Astrocyte of the spinal cord (primary cell): ENCODE results near the gene CTLA4.

Experiments used
- DNase-seq: peaks from one replicate; pipeline ENCODE4 v3.0.0; 2011; ENCODE audit warnings: low read depth, low spot score
- H3K4me3 ChIP-seq: 2 replicates; pipeline ENCODE4 v1.5.1; 2011; ENCODE audit warnings: low read depth, mild to moderate bottlenecking, low read length, moderate library complexity
- CTCF ChIP-seq: IDR thresholded peaks from 2 replicates; pipeline ENCODE4 v1.5.1; 2012; ENCODE audit warnings: low read depth, mild to moderate bottlenecking, low read length, inconsistent platforms
- in situ Hi-C: cut with HindIII; loops from 2 replicates; pipeline ENCODE4 v1.10.0; 2017; ENCODE audit warnings: low sequenced_read_pairs

The CTLA4 gene

DNA sequence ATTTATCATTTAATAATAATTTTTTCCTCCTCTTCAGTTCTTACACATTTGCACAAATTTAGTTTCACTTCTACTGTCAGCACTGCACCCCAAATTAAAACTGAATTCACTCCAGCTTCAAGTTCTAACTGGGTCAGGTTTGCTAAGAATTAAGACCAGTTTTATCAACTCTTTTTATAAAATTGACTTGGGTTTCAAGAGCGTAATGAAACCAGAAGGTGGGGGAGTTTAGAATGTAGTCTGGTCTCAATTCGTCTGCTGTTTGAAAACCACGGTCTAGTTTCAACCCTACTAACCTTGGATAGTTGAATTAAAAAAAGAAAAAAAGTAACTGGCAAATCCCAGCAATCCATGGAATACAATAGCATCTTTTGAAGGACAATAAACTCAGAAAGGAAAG is 14.3 kb upstream of the CTLA4 start:
- TF ChIP-seq CTCF: no peak
- DNase-seq: no peak
- H3K4me3 ChIP-seq: no peak overlapping the region
- in situ Hi-C loops: no loop called here

DNA sequence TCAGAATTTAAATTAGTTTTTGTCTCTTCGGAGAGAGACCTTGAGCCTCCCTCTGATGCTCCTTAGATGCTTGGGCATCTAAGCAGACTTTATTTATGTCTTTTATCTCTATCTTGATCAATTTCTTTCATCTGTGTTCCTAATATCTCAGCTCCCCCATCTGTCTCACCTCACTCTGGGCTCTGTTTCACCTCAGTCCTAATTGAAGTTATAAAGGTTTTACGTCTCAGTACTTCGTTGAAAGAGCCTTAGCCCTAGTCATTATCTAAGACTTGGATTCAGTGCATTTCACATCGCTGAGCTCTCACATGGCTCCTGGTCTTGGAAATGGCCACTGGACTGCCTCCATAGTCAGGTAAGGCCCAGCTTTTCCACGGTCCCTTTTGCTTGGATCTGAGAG is 13.8 kb upstream of the CTLA4 start:
- H3K4me3 ChIP-seq: no peak overlapping the region
- no peak for DNase-seq
- in situ Hi-C loops: no loop called here
- no peak for TF ChIP-seq CTCF

GRCh38 chr2:203855274-203855673 is 12.3 kb upstream of the CTLA4 start:
- no peak for DNase-seq
- no peak overlapping the region for H3K4me3 ChIP-seq
- TF ChIP-seq CTCF: no peak
- in situ Hi-C loops: no loop called here

- DNase-seq: no peak
- in situ Hi-C loops: no loop called here
- TF ChIP-seq CTCF: no peak
- no peak overlapping the region for H3K4me3 ChIP-seq
Measured at GRCh38 chr2:203857656-203858055, 9.9 kb upstream of the CTLA4 start.

DNA sequence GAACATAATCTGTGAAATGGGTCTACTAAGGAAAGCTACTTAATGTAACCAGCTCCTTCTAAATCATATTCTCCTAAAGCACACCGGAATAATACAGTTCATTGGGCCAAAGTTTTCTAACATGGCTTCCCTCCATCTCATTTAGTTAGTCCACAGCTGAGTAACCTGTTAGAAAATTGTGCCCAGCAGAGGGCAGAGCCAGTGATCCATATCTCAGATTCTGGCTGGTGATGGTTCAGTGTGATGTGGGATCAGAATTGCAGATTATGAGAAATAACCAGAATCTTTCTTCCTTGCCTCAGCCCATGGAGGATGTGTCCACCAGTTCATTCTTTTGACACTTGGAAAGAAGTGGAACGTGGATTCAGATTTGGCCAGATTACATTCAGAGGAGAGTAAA is 9.4 kb upstream of the CTLA4 start:
- TF ChIP-seq CTCF: no peak
- in situ Hi-C loops: no loop called here
- no peak for DNase-seq
- H3K4me3 ChIP-seq: no peak overlapping the region

GRCh38 chr2:203859030-203859789 is 8.4 kb upstream of the CTLA4 start:
- no peak overlapping the region for H3K4me3 ChIP-seq
- no peak for DNase-seq
- TF ChIP-seq CTCF: no peak
- in situ Hi-C loops: no loop called here
